Transverse colon (tissue), 4 donors: ENCODE results near the gene NUP214. TPM values are rescaled to one million over a fixed set of nuclear protein-coding genes. Genes with fewer than 3 reads are reported as not detected.

ENCODE experiments used
- DNase-seq: peaks from one replicate; pipeline ENCODE4 v3.0.0-alpha.2; 2019
- H3K27ac ChIP-seq, 4 donors: fragments of 200-600 bp; sonication (generic); 2 replicates each; pipeline ENCODE4 v1.5.1; 2016 to 2018; ENCODE audit warnings: inconsistent platforms in 4 of 4
- H3K27me3 ChIP-seq: fragments of 200-600 bp; sonication (generic); 2 replicates; pipeline ENCODE4 v1.5.1; 2017; ENCODE audit warnings: inconsistent platforms
- H3K36me3 ChIP-seq, 4 donors: fragments of 200-600 bp; sonication (generic); 2 replicates each; pipeline ENCODE4 v1.5.1; 2017 to 2019; ENCODE audit warnings: inconsistent platforms in 4 of 4
- H3K4me1 ChIP-seq, 4 donors: fragments of 200-600 bp; sonication (generic); 2 replicates each; pipeline ENCODE4 v1.5.1; 2017 to 2020; ENCODE audit warnings: inconsistent platforms in 4 of 4
- H3K4me3 ChIP-seq, 4 donors: fragments of 200-600 bp; sonication (generic); 1 replicate in 1 of 4; 2 replicates in 3 of 4; pipeline versions ENCODE4 v1.5.1 to v1.6.1; 2017 to 2019; ENCODE audit warnings: inconsistent platforms in 4 of 4
- H3K9me3 ChIP-seq, 2 donors: fragments of 200-600 bp; sonication (generic); 2 replicates each; pipeline ENCODE4 v1.5.1; 2017 to 2019; ENCODE audit warnings: inconsistent platforms in 2 of 2
- CTCF ChIP-seq, 5 experiments: fragments of 200-600 bp in 3 of 5; fragments of 450-650 bp in 2 of 5; sonication (generic) in 3 of 5; IDR thresholded peaks; 1 replicate in 2 of 5; 2 replicates in 3 of 5; pipeline ENCODE4 v1.5.1; 2016 to 2017; ENCODE audit warnings: antibody characterized with exemption in 5 of 5, inconsistent platforms in 3 of 5, mild to moderate bottlenecking in 2 of 5, moderate library complexity in 1 of 5
- EP300 ChIP-seq: sonication (generic); formaldehyde crosslinking; IDR thresholded peaks from one replicate; pipeline ENCODE4 v1.6.1; 2017; ENCODE audit warnings: antibody characterized with exemption, low read depth
- POLR2A ChIP-seq: fragments of 450-650 bp; IDR thresholded peaks from one replicate; pipeline ENCODE4 v1.6.1; 2016; ENCODE audit warnings: antibody characterized with exemption, mild to moderate bottlenecking, moderate library complexity
- POLR2AphosphoS5 ChIP-seq, 3 donors: sonication (generic); formaldehyde crosslinking; IDR thresholded peaks; one replicate each; pipeline ENCODE4 v1.6.1; 2016; ENCODE audit warnings: antibody characterized with exemption in 3 of 3
- WGBS, 2 donors: methylation state at CpG; one replicate each; pipeline ENCODE4 v1.1.5; 2018; ENCODE audit warnings: low coverage in 1 of 2; 5-methylcytosine and 5-hydroxymethylcytosine counted together
- in situ Hi-C, 4 donors: fragments of 200-750 bp; cut with MboI; loops; one replicate each; pipeline versions ENCODE4 v1.15.0 to v1.15.1; 2017; ENCODE audit warnings: low sequenced_read_pairs in 3 of 4, low pct_ligation_motif_present in 1 of 4, low pct_unique_long_range_greater_than_20kb in 1 of 4
- intact Hi-C: fragments of 100-400 bp; cut with DNase I; formaldehyde crosslinking; loops from one replicate; pipeline ENCODE4 v1.15.1; 2023; ENCODE audit warnings: low total_unique reads
- total RNA-seq, 4 donors: library from RNA; depleted of rRNA; stranded (reverse); fragments of >200 nt; gene quantifications; one replicate each; pipeline ENCODE4 v1.1.0, GENCODE V29; 2016

The NUP214 gene
- total RNA-seq, 4 donors from 2014 or later, result 48.3 to 152 (median 85.9) TPM

GRCh38 chr9:131160416-131161112, 35.2 kb downstream of the NUP214 start:
- intact Hi-C loops, result no loop called here
- 94% methylated on average over 1 of the region's 1 CpG; no CpG with 5 or more reads in 1 of the 2 donors for WGBS, 2 donors
- H3K36me3 ChIP-seq, result peaks cover 0 to 62% (median 29%) of the 10 kb centered on the region in 4 donors
- DNase-seq, result no peak
- no peaks in the 10 kb centered on the region for H3K27me3 ChIP-seq
- H3K4me3 ChIP-seq, result no peak overlapping the region
- H3K4me1 ChIP-seq, result no peaks in the 10 kb centered on the region
- no peak overlapping the region for H3K27ac ChIP-seq
- in situ Hi-C loops, result loop anchor here in 1 of 4 donors (25.0 kb wide), 1 partner anchor 302 kb away; no protein-coding TSS in a partner anchor
- H3K9me3 ChIP-seq, result no peaks in the 10 kb centered on the region
- TF ChIP-seq POLR2AphosphoS5 (IDR thresholded peaks at IDR 0.05), result no peak
- no peak for TF ChIP-seq CTCF (IDR thresholded peaks at IDR 0.05)
- TF ChIP-seq POLR2A, result no peak
- no peak for TF ChIP-seq EP300

- Histone ChIP-seq H3K9me3 (no peaks in the 10 kb centered on the region), H3K27ac (no peak overlapping the region), H3K36me3 (peaks cover 0 to 62% (median 28%) of the 10 kb centered on the region in 4 donors), H3K4me1 (peaks cover 0 to 3% (median 1%) of the 10 kb centered on the region in 4 donors), H3K4me3 (no peak overlapping the region), H3K27me3 (no peaks in the 10 kb centered on the region)
- intact Hi-C loops (no loop called here), in situ Hi-C loops (loop anchor here in 1 of 4 donors (25.0 kb wide), 1 partner anchor 301 kb away; no protein-coding TSS in a partner anchor)
- TF ChIP-seq POLR2A (no peak), EP300 (no peak), POLR2AphosphoS5 (IDR thresholded peaks at IDR 0.05) (no peak), CTCF (IDR thresholded peaks at IDR 0.05) (no peak)
- WGBS, 2 donors, result 88% methylated on average over 6 of the region's 6 CpGs
- DNase-seq, result no peak
Observed at GRCh38 chr9:131161585-131161984, 36.2 kb downstream of the NUP214 start.

- Histone ChIP-seq H3K27me3 (no peaks in the 10 kb centered on the region), H3K4me3 (no peak overlapping the region), H3K36me3 (peaks cover 0 to 57% (median 27%) of the 10 kb centered on the region in 4 donors), H3K27ac (peak overlapping the region in 1 of 4 donors; percentile 8), H3K9me3 (no peaks in the 10 kb centered on the region), H3K4me1 (peaks cover 0 to 15% (median 8%) of the 10 kb centered on the region in 4 donors)
- TF ChIP-seq POLR2A (no peak), CTCF (IDR thresholded peaks at IDR 0.05) (no peak), POLR2AphosphoS5 (IDR thresholded peaks at IDR 0.05) (no peak), EP300 (no peak)
- no peak for DNase-seq
- in situ Hi-C loops (loop anchor here in 1 of 4 donors (25.0 kb wide), 1 partner anchor 299 kb away; no protein-coding TSS in a partner anchor), intact Hi-C loops (no loop called here)
- WGBS, 2 donors, result 27 to 71% methylated on average over 2 to 4 of the region's 4 CpGs
Observed at GRCh38 chr9:131162886-131163285, 37.5 kb downstream of the NUP214 start.

GRCh38 chr9:131165523-131165922, 40.1 kb downstream of the NUP214 start:
- no peak for DNase-seq
- intact Hi-C loops, result no loop called here
- no peaks in the 10 kb centered on the region for H3K27me3 ChIP-seq
- H3K9me3 ChIP-seq, result no peaks in the 10 kb centered on the region
- peaks cover 0 to 17% (median 8%) of the 10 kb centered on the region in 4 donors for H3K4me1 ChIP-seq
- H3K36me3 ChIP-seq, result peaks cover 0 to 46% (median 16%) of the 10 kb centered on the region in 4 donors
- H3K27ac ChIP-seq, result no peak overlapping the region
- no peak overlapping the region for H3K4me3 ChIP-seq
- in situ Hi-C loops, result loop anchor here in 1 of 4 donors (25.0 kb wide), 1 partner anchor 297 kb away; no protein-coding TSS in a partner anchor
- TF ChIP-seq POLR2A, result no peak
- no peak for TF ChIP-seq CTCF (IDR thresholded peaks at IDR 0.05)
- no peak for TF ChIP-seq POLR2AphosphoS5 (IDR thresholded peaks at IDR 0.05)
- no peak for TF ChIP-seq EP300
